DMS 273 (cell line): ENCODE data around the gene PLAAT3.
A peak's percentile ranks its signal among the peaks of the same experiment; 100 is the strongest.
"Not testable (repeated sequence)": the region's sequence is repeated elsewhere in the genome, so short reads cannot be mapped to it uniquely, and the experiment has no call there.

Experiments used
- DNase-seq: peaks from one replicate; lab custom pipeline; 2025; ENCODE audit not compliant: unreplicated experiment; lab: John Stamatoyannopoulos, UW

The PLAAT3 gene

DNA sequence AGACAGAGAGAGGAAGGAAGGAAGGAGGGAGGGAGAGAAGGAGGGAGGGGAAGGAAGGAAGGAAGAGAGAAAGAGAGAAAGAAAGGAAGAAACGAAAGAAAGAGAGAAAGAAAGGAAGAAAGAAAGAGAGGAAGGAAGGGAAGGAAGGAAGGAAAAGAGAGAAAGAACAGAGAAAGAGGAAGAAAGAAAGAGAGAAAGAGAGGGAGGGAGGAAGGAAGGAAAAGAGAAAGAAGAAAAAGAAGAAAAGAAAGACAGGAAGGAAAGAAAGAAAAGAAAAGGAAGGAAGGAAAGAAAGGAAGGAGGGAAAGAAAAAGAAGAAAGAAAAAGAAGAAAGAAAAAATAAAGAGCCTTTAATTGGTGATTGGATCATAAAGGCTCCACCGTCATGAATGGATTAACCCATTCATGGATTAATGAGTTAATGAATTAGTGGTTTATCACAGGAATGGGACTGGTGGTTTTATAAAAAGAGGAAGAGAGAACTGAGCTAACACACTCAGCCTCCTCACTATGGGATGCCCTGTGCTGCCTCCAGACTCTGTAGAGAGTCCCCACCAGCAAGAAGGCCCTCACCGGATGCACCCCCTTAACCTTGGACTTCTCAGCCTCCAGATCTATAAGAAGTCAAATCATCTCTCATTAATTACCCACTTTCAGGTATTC lies 42.1 kb downstream of the PLAAT3 start:
- no peak for DNase-seq

GRCh38 chr11:63569570-63569969 lies 44.7 kb downstream of the PLAAT3 start:
- DNase-seq = no peak

- DNase-seq = peak; percentile 77
These were observed 47.0 kb downstream of the PLAAT3 start for GRCh38 chr11:63567044-63567840.

GRCh38 chr11:63564784-63565350 lies 49.4 kb downstream of the PLAAT3 start:
- DNase-seq = peak; percentile 28

DNA sequence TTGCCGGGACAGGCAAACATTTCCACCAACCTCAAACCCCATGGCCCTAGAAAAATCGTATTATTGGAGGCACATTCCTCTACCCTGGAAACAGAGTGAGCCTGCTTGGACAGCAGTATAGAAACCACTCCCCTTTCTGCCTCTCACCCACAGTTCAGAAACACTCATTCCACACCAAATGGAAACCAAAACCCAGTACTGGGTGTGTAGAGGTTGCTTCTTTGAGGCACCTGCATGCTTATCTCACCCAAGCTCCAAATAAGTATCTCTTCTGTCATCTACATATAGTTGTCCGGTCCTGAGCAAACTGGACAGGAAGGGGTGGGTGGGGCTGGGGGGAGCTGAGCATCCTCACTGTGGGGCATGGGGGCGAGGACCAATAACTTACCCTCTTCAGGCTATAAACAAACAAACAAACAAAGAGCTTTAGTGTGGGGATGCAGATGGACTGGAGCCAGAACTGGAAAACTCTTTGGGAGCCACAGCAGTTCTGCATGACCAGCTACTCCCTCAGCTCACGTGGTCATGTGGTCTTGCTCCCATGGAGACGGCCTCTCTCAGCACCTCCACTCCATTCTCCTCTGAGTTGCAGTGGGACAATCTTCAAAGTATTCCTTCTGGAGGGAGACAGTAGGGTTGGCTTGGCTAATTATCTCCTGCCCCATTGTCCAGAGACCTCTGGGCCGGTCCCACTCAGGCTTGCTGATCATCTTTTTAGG lies 50.0 kb downstream of the PLAAT3 start:
- DNase-seq = peak; percentile 14

DNA sequence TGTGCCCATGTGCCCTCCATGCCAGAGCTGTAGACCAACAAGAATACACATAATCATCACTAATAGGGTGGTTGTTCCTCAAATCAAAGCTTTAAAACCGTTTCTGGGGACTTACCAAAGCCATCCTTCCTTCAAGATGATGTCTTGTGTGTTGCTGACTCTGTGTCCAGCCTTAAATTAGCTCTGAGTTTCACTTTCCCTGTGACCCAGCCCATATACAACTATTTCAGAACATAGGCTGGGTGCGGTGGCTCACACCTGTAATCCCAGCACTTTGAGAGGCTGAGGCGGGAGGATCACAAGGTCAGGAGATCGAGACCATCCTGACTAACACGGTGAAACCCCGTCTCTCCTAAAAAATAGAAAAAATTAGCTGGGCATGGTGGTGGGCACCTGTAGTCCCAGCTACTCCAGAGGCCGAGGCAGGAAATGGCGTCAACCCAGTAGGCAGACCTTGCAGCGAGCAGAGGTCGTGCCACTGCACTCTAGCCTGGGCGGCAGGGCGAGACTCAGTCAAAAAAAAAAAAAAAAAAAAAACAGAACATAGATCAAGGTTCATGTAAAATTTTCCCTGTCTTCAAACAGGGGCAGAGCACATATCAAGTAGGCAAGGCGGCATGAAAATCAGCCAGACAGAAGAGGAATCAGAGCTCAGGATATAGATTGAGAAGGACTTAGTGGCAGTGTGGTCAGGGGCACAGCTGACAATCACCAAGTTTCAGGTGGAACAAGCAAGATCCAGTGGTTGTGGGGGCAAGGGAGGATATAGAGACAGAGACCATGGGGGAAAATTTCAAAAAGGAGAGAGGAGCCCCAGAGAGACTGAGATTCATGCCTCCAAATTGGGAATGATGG lies 50.8 kb downstream of the PLAAT3 start, which contains the start of gene PLAAT2:
TSS of gene PLAAT2 (minus strand) at position 179 of the 855 bp plus-strand sequence. CDS start at position 124, 55 bp downstream.
- DNase-seq = no peak

DNA sequence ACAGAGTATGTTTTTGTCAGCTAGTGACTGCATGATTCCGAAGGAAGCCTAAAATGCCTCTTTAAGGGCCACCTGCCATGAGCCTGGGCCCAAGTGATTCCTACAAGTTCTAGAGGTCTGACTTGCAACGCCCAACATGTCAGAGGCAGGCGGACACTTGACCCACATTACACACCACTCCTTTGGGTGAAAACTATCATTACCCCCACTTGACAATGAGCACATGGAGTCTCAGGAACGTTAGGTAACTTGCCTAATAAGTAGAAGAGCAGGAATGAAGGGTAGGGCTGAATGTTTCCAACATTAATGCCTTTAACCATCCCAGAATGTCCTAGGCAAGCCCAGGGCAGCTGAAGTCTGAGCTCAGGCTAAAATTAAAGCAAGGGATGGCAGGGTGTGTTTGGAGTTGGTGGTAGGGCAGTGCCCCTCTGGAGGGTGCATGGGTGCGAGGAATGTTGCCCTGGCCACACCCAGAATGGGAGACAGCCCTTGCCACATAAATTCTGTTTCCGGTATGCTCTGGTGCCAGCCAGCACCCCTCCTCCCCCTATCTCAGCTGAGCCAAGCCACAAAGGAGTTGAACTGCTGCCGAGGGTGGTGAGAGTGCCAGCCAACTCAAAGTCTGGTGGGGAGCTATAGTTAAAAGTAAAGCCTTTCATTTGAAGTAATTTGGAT lies 53.6 kb downstream of the PLAAT3 start:
- peak; percentile 17 for DNase-seq

DNA sequence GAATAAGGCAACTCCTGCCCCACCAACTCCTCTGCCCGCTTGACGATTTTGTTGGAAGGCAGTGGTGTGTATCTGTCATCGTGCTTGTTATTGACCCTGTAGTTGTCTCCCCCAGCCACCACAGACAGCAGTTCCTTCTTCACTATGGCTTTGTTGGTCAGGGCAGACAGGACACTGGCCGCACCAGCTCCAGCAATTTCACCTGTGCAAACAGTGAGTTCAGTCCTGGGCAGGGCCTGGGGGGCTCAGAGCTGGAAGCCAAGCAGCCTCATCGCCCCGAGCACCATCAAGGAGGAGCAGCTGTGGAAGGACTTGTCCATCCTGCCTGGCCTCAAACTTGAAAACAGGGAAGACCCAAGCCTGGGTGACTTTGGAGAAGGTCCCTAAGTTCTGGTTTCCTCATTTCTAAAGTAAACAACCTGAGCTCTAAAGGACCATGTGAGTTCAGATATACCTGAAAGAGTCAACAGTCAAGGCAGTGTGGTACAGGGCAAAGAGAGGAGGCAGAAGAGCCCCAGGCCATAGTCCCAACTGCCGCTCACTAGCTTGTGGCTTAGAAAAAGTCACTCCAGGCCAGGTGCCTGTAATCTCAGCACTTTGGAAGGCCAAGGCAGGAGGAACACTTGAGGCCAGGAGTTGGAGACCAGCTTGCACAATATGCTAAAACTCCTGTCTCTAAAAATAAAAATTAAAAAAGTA lies 55.6 kb downstream of the PLAAT3 start:
- DNase-seq = no peak

DNA sequence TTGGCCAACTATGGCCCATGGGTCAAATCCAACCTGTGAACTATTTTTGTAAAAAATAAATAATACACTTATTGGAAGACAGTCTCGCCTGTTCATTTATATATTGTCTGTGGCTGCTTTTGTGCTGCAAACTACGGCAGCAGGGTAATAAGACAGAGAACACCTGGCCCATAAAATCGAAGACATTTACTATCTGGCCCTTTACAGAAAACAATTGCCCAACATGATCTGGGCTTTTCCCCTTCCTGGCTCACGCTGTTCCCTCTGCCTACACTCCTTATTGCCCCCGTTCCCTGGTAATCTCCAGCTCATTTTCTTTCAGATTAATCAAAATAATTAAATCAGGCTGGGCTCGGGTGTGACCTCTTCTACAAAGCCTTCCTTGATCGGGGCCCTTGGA lies 56.7 kb downstream of the PLAAT3 start:
- no peak for DNase-seq

DNA sequence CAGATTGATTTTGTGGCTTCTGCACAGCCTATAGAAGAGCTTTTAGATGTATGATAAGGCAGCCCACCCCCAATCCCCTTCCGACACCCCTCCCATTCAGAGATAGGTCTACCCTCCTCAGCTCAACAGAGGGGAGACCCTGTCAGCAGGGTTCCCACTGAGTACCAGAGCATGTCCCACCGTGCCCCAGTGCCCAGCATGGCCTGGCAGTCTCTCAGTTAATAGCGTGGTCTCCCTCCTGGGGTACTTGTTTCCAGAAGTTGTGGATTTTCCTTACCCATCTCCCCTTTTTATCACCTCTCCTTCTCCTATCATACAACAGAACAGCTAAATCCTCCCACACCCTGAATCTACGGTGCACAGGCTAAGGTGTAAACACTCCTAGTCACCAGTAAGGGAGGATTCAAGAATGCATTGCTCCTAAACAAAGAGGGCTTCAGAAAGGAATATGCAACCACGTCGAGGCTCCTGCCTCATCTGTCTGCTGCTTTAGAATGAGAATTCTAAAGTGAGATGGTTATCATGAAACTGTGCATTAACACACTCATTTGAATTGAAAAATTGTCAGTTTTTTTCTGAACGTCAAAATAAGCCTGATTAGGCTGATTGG lies 57.7 kb downstream of the PLAAT3 start:
- DNase-seq = no peak

GRCh38 chr11:63554877-63555223 lies 59.4 kb downstream of the PLAAT3 start:
- DNase-seq = peak; percentile 9

GRCh38 chr11:63553759-63554158 lies 60.5 kb downstream of the PLAAT3 start:
- no peak for DNase-seq

- DNase-seq = no peak
These were observed 61.3 kb downstream of the PLAAT3 start for GRCh38 chr11:63552921-63553320.

- DNase-seq = no peak
These were observed 62.4 kb downstream of the PLAAT3 start for GRCh38 chr11:63551889-63552266.

DNA sequence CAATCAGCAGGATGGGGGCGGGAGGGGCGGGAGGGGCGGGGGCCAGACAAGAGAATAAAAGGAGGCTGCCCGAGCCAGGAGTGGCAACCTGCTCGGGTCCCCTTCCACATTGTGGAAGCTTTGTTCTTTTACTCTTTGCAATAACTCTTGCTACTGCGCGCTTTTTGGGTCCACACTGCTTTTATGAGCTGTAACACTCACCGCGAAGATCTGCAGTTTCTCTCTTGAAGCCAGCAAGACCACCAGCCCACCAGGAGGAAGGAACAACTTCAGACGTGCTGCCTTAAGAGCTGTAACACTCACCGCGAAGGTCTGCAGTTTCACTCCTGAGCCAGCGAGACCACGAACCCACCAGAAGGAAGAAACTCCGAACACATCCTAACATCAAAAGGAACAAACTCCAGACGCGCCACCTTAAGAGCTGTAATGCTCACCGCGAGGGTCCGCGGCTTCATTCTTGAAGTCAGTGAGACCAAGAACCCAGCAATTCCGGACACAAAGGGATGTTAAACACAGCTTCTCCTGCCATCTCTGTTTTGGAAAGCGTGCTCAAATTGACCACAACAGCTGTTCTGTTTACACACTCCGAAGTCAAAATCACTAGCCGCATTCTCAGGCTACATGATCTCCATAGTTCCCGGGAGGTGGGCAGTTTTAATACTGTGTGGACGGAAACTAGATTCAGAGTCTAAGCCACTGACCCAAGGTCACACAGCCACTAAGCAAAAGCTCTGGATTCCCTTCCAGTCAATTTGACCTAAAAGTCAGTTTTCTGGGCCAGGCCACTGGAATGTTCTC lies 62.9 kb downstream of the PLAAT3 start:
- no peak for DNase-seq

DNA sequence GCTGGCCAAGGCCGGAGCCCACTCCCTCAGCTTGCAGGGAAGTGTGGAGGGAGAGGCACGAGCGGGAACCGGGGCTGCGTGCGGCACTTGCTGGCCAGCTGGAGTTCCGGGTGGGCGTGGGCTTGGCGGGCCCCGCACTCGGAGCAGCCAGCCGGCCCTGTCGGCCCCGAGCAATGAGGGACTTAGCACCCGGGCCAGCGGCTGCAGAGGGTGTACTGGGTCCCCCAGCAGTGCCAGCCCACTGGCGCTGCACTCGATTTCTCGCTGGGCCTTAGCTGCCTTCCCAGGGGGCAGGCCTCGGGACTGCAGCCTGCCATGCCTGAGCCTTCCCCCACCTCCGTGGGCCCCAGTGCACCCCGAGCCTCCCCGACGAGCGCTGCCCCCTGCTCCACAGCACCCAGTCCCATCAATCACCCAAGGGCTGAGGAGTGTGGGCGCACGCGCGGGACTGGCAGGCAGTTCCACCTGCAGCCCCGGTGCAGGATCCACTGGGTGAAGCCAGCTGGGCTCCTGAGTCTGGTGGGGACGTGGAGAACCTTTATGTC lies 64.0 kb downstream of the PLAAT3 start:
- not testable (repeated sequence) for DNase-seq

GRCh38 chr11:63549411-63549810 lies 64.8 kb downstream of the PLAAT3 start:
- DNase-seq = no peak

GRCh38 chr11:63548178-63548577 lies 66.1 kb downstream of the PLAAT3 start:
- DNase-seq = no peak
